SU-DHL-6 (cell line): Measurements from ENCODE around the gene CUTC.

Experiments used
- CTCF ChIP-seq: fragments of 200-600 bp; sonication (generic); IDR thresholded peaks from one replicate; pipeline ENCODE4 v1.5.1; 2017; ENCODE audit warnings: antibody characterized with exemption, mild to moderate bottlenecking, low read length, moderate library complexity; ENCODE audit not compliant: insufficient read depth, poor library complexity, severe bottlenecking
- EZH2phosphoT487 ChIP-seq: fragments of 200-600 bp; sonication (generic), shearing (Covaris generic); conservative IDR thresholded peaks from 2 replicates; pipeline ENCODE4 v1.6.1; 2018; ENCODE audit warnings: mild to moderate bottlenecking, antibody characterized with exemption, low read length, moderate library complexity, mixed read lengths

GRCh38 chr10:99768556-99768955, 36.5 kb downstream of the CUTC start:
- no peak for TF ChIP-seq CTCF
- TF ChIP-seq EZH2phosphoT487, result no peak
